Ureter (tissue), 1 donor: ENCODE data around the gene SHC3. TPM values are rescaled to one million over a fixed set of nuclear protein-coding genes. Genes with fewer than 3 reads are reported as not detected.

Source experiments
- DNase-seq: peaks from one replicate; pipeline ENCODE4 v3.0.0-alpha.2; 2020; ENCODE audit warnings: low spot score
- total RNA-seq: library from RNA; stranded (reverse); gene quantifications from one replicate; pipeline ENCODE4 v1.2.4, GENCODE V29; 2023
- donor health status: DM: yes; HTN: yes; CAD: no.

SHC3 gene
- total RNA-seq, 1 donor from 2014 or later: 4.7 TPM

DNA sequence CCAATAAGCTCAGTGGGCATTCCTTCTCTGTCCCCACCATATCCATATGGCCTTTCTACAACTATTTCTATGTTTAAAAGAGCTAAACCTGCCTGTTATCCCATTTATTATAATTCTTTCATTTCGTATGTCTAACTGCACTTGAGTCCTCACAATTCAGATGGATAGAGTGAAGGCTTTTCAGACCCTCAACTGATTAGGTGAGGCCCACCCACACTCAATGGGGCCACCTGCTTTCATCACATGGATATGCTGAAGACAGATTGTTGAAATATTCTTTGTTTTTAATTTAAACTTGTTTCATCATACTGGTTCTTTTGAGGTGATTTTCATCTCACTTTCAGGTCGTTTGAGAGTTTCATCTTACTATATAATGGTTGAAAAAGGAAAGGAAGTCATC is 193.0 kb downstream of the SHC3 start:
- no peak for DNase-seq

DNA sequence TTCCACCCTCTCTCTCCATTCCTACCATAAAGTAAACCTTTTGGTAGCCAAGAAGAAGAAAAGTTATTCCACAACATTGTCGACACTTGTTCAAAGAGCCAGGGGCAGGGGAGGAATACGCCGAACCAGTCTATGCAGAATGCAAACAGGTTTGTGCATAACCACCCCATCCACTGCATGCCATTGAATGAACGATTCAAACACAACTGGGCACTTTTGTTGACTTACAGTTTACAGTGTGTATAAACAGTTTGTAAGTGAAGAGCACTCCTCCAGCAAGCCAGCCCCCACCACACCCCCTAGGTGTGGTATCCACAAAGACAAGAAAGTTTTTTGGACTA is 194.1 kb downstream of the SHC3 start:
- no peak for DNase-seq

DNA sequence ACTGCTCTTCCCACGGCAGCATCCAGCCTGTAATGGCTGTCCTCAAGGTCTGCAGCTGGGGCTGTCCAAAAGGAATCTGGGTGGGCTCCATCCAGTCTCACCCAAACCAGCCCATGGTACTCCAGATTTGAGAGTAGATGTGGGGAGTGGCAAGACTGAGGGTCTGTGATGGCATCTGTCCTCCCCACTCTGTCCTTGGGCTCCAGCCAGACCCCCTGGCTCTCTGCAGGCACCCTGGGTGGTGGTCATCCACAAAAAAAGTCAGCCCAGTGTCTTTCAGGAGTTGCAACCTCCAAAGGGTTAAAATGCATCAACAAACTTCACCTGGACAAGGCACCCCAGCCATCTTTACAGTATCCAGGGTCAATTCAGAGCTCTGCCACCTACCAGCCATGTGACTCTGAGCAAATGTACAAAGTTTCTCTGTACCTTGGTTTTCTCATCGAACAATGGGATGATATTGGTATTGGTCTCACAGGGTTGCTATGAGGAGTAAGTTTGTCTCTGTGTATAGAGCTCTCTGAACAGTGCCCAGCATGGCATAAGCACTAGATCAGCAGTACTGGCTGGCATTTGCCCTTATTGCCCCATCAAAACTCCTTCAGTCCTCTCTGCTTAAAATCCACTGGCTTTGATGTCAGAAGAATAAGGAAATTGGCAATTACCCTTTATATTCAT is 194.6 kb downstream of the SHC3 start:
- no peak for DNase-seq

- DNase-seq: no peak
Measured at GRCh38 chr9:88980740-88981203, 197.8 kb downstream of the SHC3 start.

GRCh38 chr9:88979791-88980190 is 198.8 kb downstream of the SHC3 start:
- no peak for DNase-seq

DNA sequence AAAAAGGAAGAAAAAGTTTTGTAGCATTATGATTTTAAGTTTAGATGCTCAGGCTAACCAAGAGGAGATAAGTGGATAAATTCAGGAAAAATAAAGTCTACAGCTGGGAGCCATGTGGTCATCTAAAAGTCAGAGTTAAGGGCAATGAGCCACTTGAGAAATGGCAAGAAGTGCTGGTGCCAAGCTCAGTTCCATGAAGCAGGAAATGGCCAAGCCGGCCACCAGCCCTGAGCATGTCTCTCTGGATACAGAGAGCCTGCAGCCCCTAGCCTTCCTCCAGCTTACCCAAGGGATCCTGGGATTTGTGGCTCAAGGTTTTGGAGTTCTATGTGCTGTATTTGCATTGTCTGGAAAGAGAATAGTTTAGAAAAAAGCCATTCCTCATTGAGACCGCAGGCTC is 199.6 kb downstream of the SHC3 start:
- no peak for DNase-seq

DNA sequence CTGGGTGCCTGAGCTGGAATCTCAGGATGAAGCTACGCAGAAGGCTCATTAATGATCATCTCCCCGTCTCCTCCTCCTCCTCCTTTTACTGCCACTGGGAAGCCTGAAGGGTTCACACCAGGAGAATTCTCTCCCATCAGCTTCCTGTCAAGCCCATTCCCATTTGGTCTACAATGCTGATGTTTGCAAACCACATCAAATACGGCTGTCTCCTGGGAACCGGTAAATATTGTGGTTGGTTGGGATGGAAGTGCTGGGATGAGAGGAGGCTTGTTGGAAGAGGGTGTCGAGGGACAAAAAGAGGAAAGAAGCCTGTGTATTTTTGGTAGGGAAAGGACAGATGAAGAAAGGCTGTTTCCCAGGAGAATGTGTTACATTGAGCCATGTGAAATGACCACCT is 200.6 kb downstream of the SHC3 start:
- DNase-seq: no peak

GRCh38 chr9:88976890-88977257 is 201.7 kb downstream of the SHC3 start:
- DNase-seq: no peak

- no peak for DNase-seq
Measured at GRCh38 chr9:88975966-88976889, 202.4 kb downstream of the SHC3 start.

- no peak for DNase-seq
Measured at GRCh38 chr9:88974641-88975040, 204.0 kb downstream of the SHC3 start.

GRCh38 chr9:88973281-88974045 is 205.2 kb downstream of the SHC3 start:
- DNase-seq: no peak

DNA sequence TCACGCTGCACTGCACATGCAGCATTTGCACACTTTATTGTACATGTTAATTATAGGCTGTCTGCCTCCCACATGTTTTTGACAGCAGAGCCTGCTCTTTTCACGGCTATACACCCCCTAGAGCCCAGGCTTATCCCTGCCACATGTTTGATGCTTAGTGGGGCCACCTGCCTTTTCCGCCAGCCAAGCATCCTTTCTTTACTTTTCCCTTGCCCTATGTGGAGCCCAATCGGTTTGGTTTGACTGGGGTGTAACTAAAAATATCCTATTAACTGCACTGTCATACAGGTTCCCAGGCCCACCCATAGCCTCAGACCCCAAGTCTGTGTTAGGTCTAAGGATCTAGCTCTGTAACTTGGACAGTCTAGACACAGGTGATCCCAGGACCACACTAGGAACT is 206.2 kb downstream of the SHC3 start:
- no peak for DNase-seq

DNA sequence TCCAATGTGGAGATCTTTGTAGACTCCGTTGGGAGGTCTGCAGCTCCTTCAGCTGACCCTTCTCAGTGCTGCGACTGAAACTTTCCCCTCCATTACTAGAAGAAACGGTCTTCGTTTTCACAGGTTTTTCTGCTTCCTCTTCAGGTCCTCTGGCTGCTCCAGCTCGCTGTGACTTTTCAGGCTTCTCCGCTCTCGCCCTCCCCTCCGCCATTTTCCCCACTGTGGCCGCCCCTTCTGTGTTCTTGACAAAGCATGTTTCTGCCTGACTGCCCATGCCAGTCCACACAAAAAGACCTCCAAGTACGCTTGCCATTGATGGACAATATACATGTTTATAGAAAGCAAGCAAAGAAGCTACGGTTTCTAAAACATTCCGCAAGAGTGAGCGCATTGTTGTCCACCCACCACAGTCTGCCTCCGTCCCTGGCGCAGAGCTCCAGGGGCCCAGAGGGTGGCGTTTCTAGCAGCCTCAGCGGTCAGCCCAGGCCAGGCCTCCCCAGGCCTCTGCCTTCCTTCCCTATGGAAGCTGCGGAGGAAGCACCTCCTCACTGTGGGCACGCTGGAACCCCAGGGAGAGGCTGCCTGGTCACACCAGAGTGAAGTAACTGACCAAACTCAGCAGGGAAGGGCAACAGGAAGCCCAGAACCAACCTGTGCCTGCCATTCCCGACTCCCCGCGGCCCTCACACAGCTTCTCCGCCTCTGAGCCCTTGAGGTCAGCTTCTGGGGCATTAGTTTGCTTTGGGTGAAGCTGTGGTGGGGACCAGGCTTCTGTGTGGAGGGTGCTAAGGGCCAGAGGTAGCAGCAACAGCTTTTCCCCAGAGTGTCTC is 207.3 kb downstream of the SHC3 start:
- no peak for DNase-seq

- DNase-seq: no peak
Measured at GRCh38 chr9:88969646-88970373, 208.8 kb downstream of the SHC3 start.

- no peak for DNase-seq
Measured at GRCh38 chr9:88968799-88969198, 209.8 kb downstream of the SHC3 start.

DNA sequence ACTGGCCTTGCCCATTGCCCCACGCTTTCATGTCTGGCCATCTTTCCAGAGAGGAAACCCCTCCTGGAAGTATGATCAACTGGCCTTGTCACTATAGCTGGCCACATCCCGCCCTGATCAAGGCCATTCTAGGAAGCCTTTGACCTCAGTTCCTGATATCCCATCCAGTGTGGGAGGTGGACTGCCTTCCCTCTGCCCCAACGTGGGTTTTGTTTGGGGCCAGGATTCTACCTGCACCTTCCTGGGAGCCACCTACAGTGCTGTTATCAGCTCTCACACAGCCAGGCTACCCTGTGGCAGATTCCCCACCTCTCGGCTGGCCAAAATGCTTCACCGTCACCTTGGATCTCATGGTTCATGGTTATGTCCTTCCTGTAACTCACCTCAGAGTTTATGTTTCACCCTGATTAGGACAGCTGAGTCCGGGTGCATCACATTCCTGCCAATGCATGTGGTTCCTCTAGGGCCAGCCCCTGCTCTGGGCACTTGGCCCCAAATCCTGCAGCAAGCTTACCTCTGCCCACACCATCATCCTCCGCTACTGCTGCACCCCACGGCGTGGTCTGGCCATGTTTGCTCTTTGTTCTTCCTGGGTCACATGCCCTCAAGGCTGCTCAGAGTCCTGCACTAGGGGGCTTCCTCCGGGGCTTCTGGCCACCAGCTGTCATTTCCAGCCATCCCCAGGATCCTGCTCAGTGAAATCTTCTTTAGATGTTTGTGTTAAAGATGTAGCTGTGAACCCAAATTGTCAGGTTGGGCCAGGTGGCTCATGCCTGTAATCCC is 211.5 kb downstream of the SHC3 start:
- no peak for DNase-seq

DNA sequence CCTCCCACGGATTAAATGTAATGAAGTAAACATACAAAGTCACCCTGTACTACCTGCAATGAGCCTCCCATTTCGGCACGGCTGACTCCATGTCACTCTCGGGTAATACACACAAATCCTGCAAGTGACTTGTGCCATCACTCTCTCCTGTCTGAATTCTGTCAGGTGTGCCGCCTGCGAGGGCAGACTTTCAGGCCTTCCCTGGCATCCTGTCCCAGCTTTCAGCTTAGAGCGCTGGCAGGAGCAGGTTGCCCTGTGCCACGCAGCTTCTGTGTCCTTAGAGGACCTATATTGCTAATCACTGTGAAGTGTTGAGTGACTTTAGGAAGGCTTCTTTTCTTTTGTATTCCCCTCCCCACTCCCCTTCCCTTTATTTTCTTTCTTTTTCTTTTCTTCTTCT is 213.1 kb downstream of the SHC3 start:
- DNase-seq: no peak

- no peak for DNase-seq
Measured at GRCh38 chr9:88960632-88961031, 218.0 kb downstream of the SHC3 start.

- DNase-seq: no peak
Measured at GRCh38 chr9:88959727-88960469, 218.7 kb downstream of the SHC3 start.
